ENCODE measurements around the gene PCOLCE2. TPM values are rescaled to one million over a fixed set of nuclear protein-coding genes. Genes with fewer than 3 reads are reported as not detected.

The PCOLCE2 gene
- total and polyA plus RNA-seq, 2 of the 8 experiments (the other 6 are each of a cell fraction or from before 2014, with no cell fraction given), result 11.1 to 12.6 TPM

DNA sequence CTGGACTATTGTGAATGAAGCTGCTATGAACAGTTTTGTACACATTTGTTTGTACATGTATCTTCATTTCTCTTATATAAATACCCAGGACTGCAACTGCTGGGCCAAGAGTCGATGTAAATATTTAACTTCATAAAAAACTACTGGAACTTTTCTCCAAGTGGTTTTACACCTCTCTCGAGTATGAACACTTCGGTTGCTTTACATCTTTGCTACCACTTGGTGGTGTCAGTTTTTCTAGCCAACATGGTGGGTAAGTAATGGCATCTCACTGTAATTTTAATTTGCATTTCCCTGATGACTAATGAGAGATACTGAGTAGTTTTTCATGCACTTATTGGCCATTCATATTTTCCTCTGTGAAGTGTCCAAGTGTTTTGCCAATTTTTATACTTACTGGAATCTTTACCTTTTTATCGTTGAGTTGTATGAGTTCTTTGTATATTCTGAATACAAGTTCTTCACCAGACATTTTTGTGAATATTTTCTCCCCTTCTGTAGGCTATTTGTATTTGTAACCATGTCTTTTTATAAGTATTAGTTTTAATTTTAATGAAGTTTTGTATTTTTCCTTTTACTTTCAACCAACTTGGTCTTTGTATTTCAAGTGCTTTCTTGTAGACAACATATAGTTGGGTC is 44.4 kb downstream of the PCOLCE2 start (continued):
- TF ChIP-seq, protein P1, sequence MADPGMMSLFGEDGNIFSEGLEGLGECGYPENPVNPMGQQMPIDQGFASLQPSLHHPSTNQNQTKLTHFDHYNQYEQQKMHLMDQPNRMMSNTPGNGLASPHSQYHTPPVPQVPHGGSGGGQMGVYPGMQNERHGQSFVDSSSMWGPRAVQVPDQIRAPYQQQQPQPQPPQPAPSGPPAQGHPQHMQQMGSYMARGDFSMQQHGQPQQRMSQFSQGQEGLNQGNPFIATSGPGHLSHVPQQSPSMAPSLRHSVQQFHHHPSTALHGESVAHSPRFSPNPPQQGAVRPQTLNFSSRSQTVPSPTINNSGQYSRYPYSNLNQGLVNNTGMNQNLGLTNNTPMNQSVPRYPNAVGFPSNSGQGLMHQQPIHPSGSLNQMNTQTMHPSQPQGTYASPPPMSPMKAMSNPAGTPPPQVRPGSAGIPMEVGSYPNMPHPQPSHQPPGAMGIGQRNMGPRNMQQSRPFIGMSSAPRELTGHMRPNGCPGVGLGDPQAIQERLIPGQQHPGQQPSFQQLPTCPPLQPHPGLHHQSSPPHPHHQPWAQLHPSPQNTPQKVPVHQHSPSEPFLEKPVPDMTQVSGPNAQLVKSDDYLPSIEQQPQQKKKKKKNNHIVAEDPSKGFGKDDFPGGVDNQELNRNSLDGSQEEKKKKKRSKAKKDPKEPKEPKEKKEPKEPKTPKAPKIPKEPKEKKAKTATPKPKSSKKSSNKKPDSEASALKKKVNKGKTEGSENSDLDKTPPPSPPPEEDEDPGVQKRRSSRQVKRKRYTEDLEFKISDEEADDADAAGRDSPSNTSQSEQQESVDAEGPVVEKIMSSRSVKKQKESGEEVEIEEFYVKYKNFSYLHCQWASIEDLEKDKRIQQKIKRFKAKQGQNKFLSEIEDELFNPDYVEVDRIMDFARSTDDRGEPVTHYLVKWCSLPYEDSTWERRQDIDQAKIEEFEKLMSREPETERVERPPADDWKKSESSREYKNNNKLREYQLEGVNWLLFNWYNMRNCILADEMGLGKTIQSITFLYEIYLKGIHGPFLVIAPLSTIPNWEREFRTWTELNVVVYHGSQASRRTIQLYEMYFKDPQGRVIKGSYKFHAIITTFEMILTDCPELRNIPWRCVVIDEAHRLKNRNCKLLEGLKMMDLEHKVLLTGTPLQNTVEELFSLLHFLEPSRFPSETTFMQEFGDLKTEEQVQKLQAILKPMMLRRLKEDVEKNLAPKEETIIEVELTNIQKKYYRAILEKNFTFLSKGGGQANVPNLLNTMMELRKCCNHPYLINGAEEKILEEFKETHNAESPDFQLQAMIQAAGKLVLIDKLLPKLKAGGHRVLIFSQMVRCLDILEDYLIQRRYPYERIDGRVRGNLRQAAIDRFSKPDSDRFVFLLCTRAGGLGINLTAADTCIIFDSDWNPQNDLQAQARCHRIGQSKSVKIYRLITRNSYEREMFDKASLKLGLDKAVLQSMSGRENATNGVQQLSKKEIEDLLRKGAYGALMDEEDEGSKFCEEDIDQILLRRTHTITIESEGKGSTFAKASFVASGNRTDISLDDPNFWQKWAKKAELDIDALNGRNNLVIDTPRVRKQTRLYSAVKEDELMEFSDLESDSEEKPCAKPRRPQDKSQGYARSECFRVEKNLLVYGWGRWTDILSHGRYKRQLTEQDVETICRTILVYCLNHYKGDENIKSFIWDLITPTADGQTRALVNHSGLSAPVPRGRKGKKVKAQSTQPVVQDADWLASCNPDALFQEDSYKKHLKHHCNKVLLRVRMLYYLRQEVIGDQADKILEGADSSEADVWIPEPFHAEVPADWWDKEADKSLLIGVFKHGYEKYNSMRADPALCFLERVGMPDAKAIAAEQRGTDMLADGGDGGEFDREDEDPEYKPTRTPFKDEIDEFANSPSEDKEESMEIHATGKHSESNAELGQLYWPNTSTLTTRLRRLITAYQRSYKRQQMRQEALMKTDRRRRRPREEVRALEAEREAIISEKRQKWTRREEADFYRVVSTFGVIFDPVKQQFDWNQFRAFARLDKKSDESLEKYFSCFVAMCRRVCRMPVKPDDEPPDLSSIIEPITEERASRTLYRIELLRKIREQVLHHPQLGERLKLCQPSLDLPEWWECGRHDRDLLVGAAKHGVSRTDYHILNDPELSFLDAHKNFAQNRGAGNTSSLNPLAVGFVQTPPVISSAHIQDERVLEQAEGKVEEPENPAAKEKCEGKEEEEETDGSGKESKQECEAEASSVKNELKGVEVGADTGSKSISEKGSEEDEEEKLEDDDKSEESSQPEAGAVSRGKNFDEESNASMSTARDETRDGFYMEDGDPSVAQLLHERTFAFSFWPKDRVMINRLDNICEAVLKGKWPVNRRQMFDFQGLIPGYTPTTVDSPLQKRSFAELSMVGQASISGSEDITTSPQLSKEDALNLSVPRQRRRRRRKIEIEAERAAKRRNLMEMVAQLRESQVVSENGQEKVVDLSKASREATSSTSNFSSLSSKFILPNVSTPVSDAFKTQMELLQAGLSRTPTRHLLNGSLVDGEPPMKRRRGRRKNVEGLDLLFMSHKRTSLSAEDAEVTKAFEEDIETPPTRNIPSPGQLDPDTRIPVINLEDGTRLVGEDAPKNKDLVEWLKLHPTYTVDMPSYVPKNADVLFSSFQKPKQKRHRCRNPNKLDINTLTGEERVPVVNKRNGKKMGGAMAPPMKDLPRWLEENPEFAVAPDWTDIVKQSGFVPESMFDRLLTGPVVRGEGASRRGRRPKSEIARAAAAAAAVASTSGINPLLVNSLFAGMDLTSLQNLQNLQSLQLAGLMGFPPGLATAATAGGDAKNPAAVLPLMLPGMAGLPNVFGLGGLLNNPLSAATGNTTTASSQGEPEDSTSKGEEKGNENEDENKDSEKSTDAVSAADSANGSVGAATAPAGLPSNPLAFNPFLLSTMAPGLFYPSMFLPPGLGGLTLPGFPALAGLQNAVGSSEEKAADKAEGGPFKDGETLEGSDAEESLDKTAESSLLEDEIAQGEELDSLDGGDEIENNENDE (IDR thresholded peaks at IDR 0.05; ENCODE audit: insufficient replicate concordance, low read length), result no peak
- no peak for TF ChIP-seq CREB1 (IDR thresholded peaks at IDR 0.05)
- TF ChIP-seq EP300 (IDR thresholded peaks at IDR 0.05; ENCODE audit: borderline replicate concordance in 1 of 2, low read depth in 2 of 2, low read length in 2 of 2), result no peak
- no peak for TF ChIP-seq POU5F1 (IDR thresholded peaks at IDR 0.05; ENCODE audit: low read depth, low read length)
- no peak for TF ChIP-seq SIN3A (conservative IDR thresholded peaks at IDR 0.05 in 1 of 2, IDR thresholded peaks at IDR 0.05 in 1 of 2; ENCODE audit: low read depth in 1 of 2, low read length in 2 of 2)
- TF ChIP-seq EZH2 (IDR thresholded peaks at IDR 0.05; ENCODE audit: low read depth, low read length, severe bottlenecking), result no peak
- peak; percentile 64; the same call in 1 of the 2 replicates for TF ChIP-seq YY1 (IDR thresholded peaks at IDR 0.05; ENCODE audit: low read depth, low read length)
- TF ChIP-seq RAD21 (IDR thresholded peaks at IDR 0.05 in 1 of 2, conservative IDR thresholded peaks at IDR 0.05 in 1 of 2; ENCODE audit: low read depth in 2 of 2, low read length in 2 of 2), result peak; percentile 44 to 59
- no peak for TF ChIP-seq SP1 (IDR thresholded peaks at IDR 0.05; ENCODE audit: low read depth, low read length)
- no peak for TF ChIP-seq MAFK (IDR thresholded peaks at IDR 0.05; ENCODE audit: low read depth, low read length)

All from H1 (cell line).